Liver (tissue), 9 donors: ENCODE results near the gene SLC39A3. TPM values are rescaled to one million over a fixed set of nuclear protein-coding genes. Genes with fewer than 3 reads are reported as not detected.

Experiments used
- DNase-seq: peaks from one replicate; pipeline ENCODE4 v3.0.0-alpha.2; 2017; ENCODE audit warnings: low spot score
- H3K27ac ChIP-seq, 2 donors: one replicate each; pipeline ENCODE4 v1.7.0; 2013; ENCODE audit warnings: inconsistent platforms in 2 of 2, low read length in 2 of 2, control low read depth in 1 of 2, low read depth in 1 of 2, mild to moderate bottlenecking in 1 of 2
- H3K27me3 ChIP-seq, 4 donors: one replicate each; pipeline versions ENCODE4 v1.6.1 to v1.7.0; 2013; ENCODE audit warnings: low read length in 3 of 4, inconsistent platforms in 1 of 4, mild to moderate bottlenecking in 1 of 4, moderate library complexity in 1 of 4; ENCODE audit not compliant: control insufficient read depth in 4 of 4, insufficient read depth in 4 of 4
- H3K36me3 ChIP-seq, 4 donors: one replicate each; pipeline versions ENCODE4 v1.6.1 to v1.7.0; 2013; ENCODE audit warnings: low read length in 3 of 4, mild to moderate bottlenecking in 3 of 4, low read depth in 1 of 4, moderate library complexity in 1 of 4; ENCODE audit not compliant: control insufficient read depth in 4 of 4, insufficient read depth in 3 of 4
- H3K4me1 ChIP-seq, 4 donors: one replicate each; pipeline versions ENCODE4 v1.6.1 to v1.7.0; 2013; ENCODE audit warnings: low read length in 3 of 4, mild to moderate bottlenecking in 3 of 4, moderate library complexity in 1 of 4; ENCODE audit not compliant: control insufficient read depth in 4 of 4, insufficient read depth in 4 of 4
- H3K4me3 ChIP-seq, 3 donors: one replicate each; pipeline versions ENCODE4 v1.6.1 to v1.7.0; 2013; ENCODE audit warnings: low read length in 3 of 3, control low read depth in 1 of 3, low read depth in 1 of 3, mild to moderate bottlenecking in 1 of 3
- H3K9ac ChIP-seq, 2 donors: one replicate each; pipeline ENCODE4 v1.7.0; 2013; ENCODE audit warnings: low read length in 2 of 2, mild to moderate bottlenecking in 2 of 2, moderate library complexity in 2 of 2, control low read depth in 1 of 2, low read depth in 1 of 2
- H3K9me3 ChIP-seq, 4 donors: one replicate each; pipeline versions ENCODE4 v1.6.1 to v1.7.0; 2013; ENCODE audit warnings: low read length in 3 of 4; ENCODE audit not compliant: control insufficient read depth in 4 of 4
- ATF3 ChIP-seq: IDR thresholded peaks from 2 replicates; pipeline ENCODE4 v1.6.1; 2016; ENCODE audit warnings: antibody characterized with exemption
- CTCF ChIP-seq: fragments of 150-350 bp; IDR thresholded peaks from 2 replicates; pipeline ENCODE4 v1.5.1; 2017; ENCODE audit warnings: improper control_type of control experiment, low read depth, low read length; ENCODE audit not compliant: missing input control
- EGR1 ChIP-seq, 2 donors: IDR thresholded peaks; 2 replicates each; pipeline ENCODE4 v1.6.1; 2016 to 2018; ENCODE audit warnings: antibody characterized with exemption in 2 of 2, low read depth in 2 of 2
- FOXA1 ChIP-seq: IDR thresholded peaks from 2 replicates; pipeline ENCODE4 v1.6.1; 2016; ENCODE audit warnings: antibody characterized with exemption
- FOXA2 ChIP-seq: IDR thresholded peaks from 2 replicates; pipeline ENCODE4 v1.6.1; 2016; ENCODE audit warnings: antibody characterized with exemption
- GABPA ChIP-seq, 2 donors: IDR thresholded peaks in 1 of 2; conservative IDR thresholded peaks in 1 of 2; 2 replicates each; pipeline ENCODE4 v1.6.1; 2016; ENCODE audit warnings: antibody characterized with exemption in 2 of 2, mild to moderate bottlenecking in 1 of 2, moderate library complexity in 1 of 2
- HNF4A ChIP-seq, 2 donors: conservative IDR thresholded peaks; 2 replicates each; pipeline ENCODE4 v1.6.1; 2016; ENCODE audit warnings: antibody characterized with exemption in 2 of 2, mild to moderate bottlenecking in 2 of 2
- HNF4G ChIP-seq: IDR thresholded peaks from 2 replicates; pipeline ENCODE4 v1.6.1; 2016; ENCODE audit warnings: antibody characterized with exemption
- JUND ChIP-seq, 2 donors: IDR thresholded peaks; 2 replicates each; pipeline ENCODE4 v1.6.1; 2016; ENCODE audit warnings: antibody characterized with exemption in 2 of 2
- MAX ChIP-seq: IDR thresholded peaks from 2 replicates; pipeline ENCODE4 v1.6.1; 2016; ENCODE audit warnings: antibody characterized with exemption
- NR2F2 ChIP-seq: IDR thresholded peaks from 2 replicates; pipeline ENCODE4 v1.6.1; 2016; ENCODE audit warnings: antibody characterized with exemption
- RAD21 ChIP-seq, 2 donors: IDR thresholded peaks; 2 replicates each; pipeline ENCODE4 v1.6.1; 2016; ENCODE audit warnings: antibody characterized with exemption in 2 of 2, mild to moderate bottlenecking in 2 of 2
- REST ChIP-seq: IDR thresholded peaks from 2 replicates; pipeline ENCODE4 v1.6.1; 2016; ENCODE audit warnings: antibody characterized with exemption, mild to moderate bottlenecking
- RXRA ChIP-seq, 2 donors: IDR thresholded peaks; 2 replicates each; pipeline ENCODE4 v1.6.1; 2017 to 2018; ENCODE audit warnings: antibody characterized with exemption in 2 of 2, mild to moderate bottlenecking in 1 of 2
- SP1 ChIP-seq: IDR thresholded peaks from 2 replicates; pipeline ENCODE4 v1.6.1; 2018; ENCODE audit warnings: antibody characterized with exemption, mild to moderate bottlenecking
- TAF1 ChIP-seq: conservative IDR thresholded peaks from 2 replicates; pipeline ENCODE4 v1.6.1; 2016; ENCODE audit warnings: antibody characterized with exemption, mild to moderate bottlenecking
- YY1 ChIP-seq: IDR thresholded peaks from 2 replicates; pipeline ENCODE4 v1.6.1; 2016; ENCODE audit warnings: antibody characterized with exemption, mild to moderate bottlenecking
- ZBTB33 ChIP-seq: IDR thresholded peaks from 2 replicates; pipeline ENCODE4 v1.6.1; 2016; ENCODE audit warnings: antibody characterized with exemption
- WGBS: extraction: QIAGEN DNeasy Blood & Tissue Kit; methylation state at CpG from one replicate; pipeline ENCODE4 v1.1.7; 2013; 5-methylcytosine and 5-hydroxymethylcytosine counted together
- polyA plus RNA-seq, 2 donors: library from polyadenylated mRNA; stranded (reverse) in 1 of 2; unstranded in 1 of 2; fragments of 200-250 nt in 1 of 2; fragments of >200 nt in 1 of 2; fragmentation: Nextera tagmentation in 1 of 2; extraction: Ambion mirVana in 1 of 2; gene quantifications; one replicate each; pipeline versions ENCODE4 v1.2.1 to v1.2.3, GENCODE V29; 2013 to 2015
- total RNA-seq, 2 donors: library from RNA; depleted of rRNA; stranded (reverse); fragments of >200 nt; gene quantifications; one replicate each; pipeline ENCODE4 v1.2.3, GENCODE V29; 2014
- donor health status: healthy.
- donor health status: healthy.
- donor health status: healthy.
- donor health status: healthy.
- donor health status: healthy.

Gene SLC39A3
- total and polyA plus RNA-seq, 4 donors: 19.8 to 29.0 (median 24.2) TPM

GRCh38 chr19:2775556-2776430, 36.0 kb upstream of the SLC39A3 start:
- peak overlapping the region; percentile 12 to 37 (median 35) for H3K4me3 ChIP-seq
- H3K27me3 ChIP-seq: no peaks in the 10 kb centered on the region
- no peaks in the 10 kb centered on the region for H3K9me3 ChIP-seq
- peak overlapping the region; percentile 73 to 89 for H3K9ac ChIP-seq
- H3K36me3 ChIP-seq: no peaks in the 10 kb centered on the region
- peak overlapping the region; percentile 97 to 99 for H3K27ac ChIP-seq
- WGBS: 46% methylated on average over 29 of the region's 29 CpGs
- peaks cover 3 to 24% (median 10%) of the 10 kb centered on the region in 4 donors for H3K4me1 ChIP-seq
- TF ChIP-seq GABPA (IDR thresholded peaks at IDR 0.05 in 1 of 2, conservative IDR thresholded peaks at IDR 0.05 in 1 of 2) (peak in 1 of 2 donors; percentile 46), CTCF (no peak), HNF4A (conservative IDR thresholded peaks at IDR 0.05) (peak; percentile 70 to 92), RXRA (IDR thresholded peaks at IDR 0.05) (peak; percentile 77 to 86), YY1 (no peak), HNF4G (no peak), EGR1 (IDR thresholded peaks at IDR 0.05; ENCODE audit: low read depth in 2 of 2) (no peak), RAD21 (IDR thresholded peaks at IDR 0.05) (peak in 1 of 2 donors; percentile 13), FOXA2 (no peak), JUND (IDR thresholded peaks at IDR 0.05) (peak; percentile 95 to 96), FOXA1 (no peak), ATF3 (peak; percentile 88), MAX (no peak), ZBTB33 (no peak), NR2F2 (no peak), SP1 (peak; percentile 56), TAF1 (no peak), REST (peak; percentile 55)
- DNase-seq: peak; percentile 49
